ENCODE measurements around the gene COBLL1.
"Not testable (repeated sequence)": the region's sequence is repeated elsewhere in the genome, so short reads cannot be mapped to it uniquely, and the experiment has no call there.

COBLL1 gene

DNA sequence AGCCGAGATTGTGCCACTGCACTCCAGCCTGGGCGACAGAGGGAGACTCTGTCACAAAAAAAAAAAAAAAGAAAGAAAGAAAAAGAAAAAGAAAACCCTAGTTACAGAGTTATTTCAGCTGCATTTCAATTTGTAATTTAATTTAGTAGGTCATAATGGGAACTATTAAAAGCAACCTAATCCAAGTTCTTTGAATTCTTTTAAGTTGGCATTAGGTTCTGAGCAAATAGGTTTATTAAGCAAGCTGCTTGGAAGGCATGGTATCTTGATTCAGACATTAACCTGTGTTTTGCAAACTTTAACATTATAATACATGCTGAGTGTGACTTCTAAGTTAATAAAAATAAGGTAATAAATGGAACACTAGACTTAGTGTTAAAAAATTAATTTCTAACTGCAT lies 29.8 kb upstream of the COBLL1 start:
- H3K4me3 ChIP-seq (ENCODE audit: low read depth, low read length) = no peak overlapping the region
- TF ChIP-seq, protein P1, sequence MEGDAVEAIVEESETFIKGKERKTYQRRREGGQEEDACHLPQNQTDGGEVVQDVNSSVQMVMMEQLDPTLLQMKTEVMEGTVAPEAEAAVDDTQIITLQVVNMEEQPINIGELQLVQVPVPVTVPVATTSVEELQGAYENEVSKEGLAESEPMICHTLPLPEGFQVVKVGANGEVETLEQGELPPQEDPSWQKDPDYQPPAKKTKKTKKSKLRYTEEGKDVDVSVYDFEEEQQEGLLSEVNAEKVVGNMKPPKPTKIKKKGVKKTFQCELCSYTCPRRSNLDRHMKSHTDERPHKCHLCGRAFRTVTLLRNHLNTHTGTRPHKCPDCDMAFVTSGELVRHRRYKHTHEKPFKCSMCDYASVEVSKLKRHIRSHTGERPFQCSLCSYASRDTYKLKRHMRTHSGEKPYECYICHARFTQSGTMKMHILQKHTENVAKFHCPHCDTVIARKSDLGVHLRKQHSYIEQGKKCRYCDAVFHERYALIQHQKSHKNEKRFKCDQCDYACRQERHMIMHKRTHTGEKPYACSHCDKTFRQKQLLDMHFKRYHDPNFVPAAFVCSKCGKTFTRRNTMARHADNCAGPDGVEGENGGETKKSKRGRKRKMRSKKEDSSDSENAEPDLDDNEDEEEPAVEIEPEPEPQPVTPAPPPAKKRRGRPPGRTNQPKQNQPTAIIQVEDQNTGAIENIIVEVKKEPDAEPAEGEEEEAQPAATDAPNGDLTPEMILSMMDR (IDR thresholded peaks at IDR 0.05; ENCODE audit: low read depth, low read length) = no peak
- in situ Hi-C loops (cut with HindIII; ENCODE audit: low sequenced_read_pairs) = no loop called here
- no peak for DNase-seq (ENCODE audit: low read depth, low spot score)

DNA sequence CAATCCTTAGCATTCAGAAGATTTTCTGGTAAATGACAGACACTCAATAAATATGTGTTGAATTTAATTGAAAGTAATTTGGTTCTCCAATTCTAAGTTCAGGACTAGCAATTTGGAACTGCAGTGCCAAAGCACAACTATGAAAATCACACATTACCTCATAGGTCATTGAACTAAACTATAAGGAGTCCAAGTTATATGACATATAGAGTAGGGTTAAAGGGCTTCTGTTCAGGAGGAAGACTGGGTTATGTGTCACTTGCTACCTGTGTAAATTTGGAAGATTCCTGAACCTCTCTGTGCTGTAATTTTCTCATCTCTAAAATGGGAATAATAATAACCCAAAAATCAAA lies 27.8 kb upstream of the COBLL1 start:
- in situ Hi-C loops (cut with HindIII; ENCODE audit: low sequenced_read_pairs) = no loop called here

DNA sequence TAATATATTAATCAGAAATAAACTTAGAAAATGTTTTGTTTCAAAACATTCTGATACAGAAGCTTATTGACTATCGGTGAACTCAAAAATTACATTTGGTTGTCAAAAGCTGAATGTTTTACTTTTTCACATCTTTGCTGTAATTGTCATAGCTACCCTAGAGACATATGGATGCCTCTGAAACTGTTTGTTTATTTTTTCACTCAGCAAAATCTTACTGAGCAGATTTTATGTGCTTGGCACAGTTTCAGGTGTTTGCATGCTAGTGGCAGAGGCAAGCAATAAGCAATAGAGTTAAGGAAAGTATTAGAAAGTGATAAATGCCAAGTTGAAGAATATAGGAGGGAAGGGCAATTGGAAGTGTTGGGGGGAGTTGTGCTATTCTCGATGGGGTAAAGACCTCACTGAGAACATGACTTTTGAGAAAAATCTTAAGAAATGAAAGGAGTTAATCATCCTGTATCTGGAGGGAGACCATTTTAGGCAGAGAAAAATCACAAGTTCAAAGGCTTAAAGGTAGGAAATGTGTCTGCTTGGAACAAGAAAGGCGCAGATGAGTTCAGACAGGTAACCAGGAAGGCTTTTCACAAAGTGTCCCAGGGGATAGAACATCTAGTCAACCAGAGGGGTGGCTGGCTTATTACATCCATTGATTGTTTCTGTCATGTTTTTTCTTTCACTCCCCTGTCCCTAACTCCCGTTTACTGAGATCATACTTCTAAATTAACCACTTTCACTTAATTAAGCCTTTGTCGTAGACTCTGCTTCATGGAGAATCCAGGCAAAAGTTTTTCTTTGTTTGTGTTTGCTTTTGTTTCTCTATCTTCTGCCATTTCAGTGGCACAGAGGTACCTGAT lies 27.2 kb upstream of the COBLL1 start:
- in situ Hi-C loops (cut with HindIII; ENCODE audit: low sequenced_read_pairs) = no loop called here
- no peak overlapping the region for H3K4me3 ChIP-seq (ENCODE audit: low read depth, low read length)
- DNase-seq (ENCODE audit: low read depth, low spot score) = no peak
- TF ChIP-seq, protein P1 (IDR thresholded peaks at IDR 0.05; ENCODE audit: low read depth, low read length) = no peak

More for the DNA sequence above, 27.8 kb upstream of the COBLL1 start:
- DNase-seq (ENCODE audit: low read depth, low spot score) = no peak
- TF ChIP-seq, protein P1 (IDR thresholded peaks at IDR 0.05; ENCODE audit: low read depth, low read length) = no peak
- no peak overlapping the region for H3K4me3 ChIP-seq (ENCODE audit: low read depth, low read length)

DNA sequence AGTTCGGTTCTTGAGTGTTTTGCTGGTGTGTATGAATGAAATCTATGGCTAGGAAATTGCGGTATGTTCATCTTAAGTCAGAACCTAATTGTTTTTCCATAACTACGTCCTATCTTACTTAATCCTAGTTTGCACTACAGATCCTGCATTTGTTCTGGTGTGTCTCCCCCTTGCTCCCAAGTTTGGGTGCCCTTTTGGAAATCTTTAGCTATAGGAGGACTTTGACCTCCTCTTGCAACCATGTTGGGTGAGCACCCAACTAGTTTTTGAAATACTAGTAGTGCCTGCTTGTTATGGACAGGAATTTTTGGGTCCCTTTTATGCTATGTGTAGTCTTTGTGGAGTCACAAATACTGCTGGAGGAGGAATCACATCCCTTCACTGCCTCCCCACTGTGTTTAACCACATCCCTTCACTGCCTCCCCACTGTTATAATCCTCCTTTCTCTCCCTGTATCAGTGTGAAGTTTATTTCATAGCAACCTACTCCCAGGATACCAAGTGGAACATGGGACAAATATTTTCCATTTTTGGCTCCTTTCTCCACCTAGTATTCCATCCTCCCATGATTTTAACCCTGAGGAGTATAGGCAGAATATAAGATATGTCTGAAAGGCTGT lies 26.3 kb upstream of the COBLL1 start:
- no peak for DNase-seq (ENCODE audit: low read depth, low spot score)
- TF ChIP-seq, protein P1 (IDR thresholded peaks at IDR 0.05; ENCODE audit: low read depth, low read length) = no peak
- in situ Hi-C loops (cut with HindIII; ENCODE audit: low sequenced_read_pairs) = no loop called here
- no peak overlapping the region for H3K4me3 ChIP-seq (ENCODE audit: low read depth, low read length)

DNA sequence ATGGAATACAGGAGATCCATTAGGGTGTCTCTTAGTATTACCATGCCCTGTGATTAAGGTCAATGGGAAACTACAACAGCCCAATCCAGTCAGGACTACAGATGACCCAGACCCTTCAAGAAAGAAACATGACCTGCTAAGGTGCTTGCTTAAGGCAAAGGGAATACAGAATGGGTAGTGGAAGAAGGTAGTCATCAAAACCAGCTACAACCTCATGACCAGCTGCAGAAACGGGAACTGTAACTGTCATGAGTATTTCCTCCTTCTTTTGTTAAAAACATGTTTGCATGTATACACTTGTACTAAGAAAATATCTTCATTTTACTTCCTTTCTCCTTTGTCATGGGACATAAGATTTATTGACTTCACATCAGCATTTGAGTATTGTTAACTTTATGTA lies 24.8 kb upstream of the COBLL1 start:
- DNase-seq (ENCODE audit: low read depth, low spot score); in situ Hi-C loops (cut with HindIII; ENCODE audit: low sequenced_read_pairs); H3K4me3 ChIP-seq (ENCODE audit: low read depth, low read length): not testable (repeated sequence)

DNA sequence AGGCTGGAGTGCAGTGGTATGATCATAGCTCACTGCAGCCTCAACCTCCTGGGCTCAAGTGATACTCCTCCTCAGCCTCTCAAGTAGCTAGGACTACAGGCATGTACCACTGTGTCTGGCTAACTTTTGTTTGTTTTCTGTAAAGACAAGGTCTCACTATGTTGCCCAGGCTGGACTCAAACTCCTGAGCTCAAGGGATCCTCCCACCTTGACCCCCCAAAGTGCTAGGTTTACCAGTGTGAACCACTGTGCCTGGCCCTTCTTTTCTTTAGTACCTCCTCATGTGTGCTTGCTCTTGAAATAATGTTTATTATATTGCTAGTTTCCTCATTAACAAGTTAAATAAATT lies 19.0 kb upstream of the COBLL1 start:
- H3K4me3 ChIP-seq (ENCODE audit: low read depth, low read length) = no peak overlapping the region
- no peak for DNase-seq (ENCODE audit: low read depth, low spot score)
- in situ Hi-C loops (cut with HindIII; ENCODE audit: low sequenced_read_pairs) = no loop called here
- TF ChIP-seq, protein P1 (IDR thresholded peaks at IDR 0.05; ENCODE audit: low read depth, low read length) = no peak

DNA sequence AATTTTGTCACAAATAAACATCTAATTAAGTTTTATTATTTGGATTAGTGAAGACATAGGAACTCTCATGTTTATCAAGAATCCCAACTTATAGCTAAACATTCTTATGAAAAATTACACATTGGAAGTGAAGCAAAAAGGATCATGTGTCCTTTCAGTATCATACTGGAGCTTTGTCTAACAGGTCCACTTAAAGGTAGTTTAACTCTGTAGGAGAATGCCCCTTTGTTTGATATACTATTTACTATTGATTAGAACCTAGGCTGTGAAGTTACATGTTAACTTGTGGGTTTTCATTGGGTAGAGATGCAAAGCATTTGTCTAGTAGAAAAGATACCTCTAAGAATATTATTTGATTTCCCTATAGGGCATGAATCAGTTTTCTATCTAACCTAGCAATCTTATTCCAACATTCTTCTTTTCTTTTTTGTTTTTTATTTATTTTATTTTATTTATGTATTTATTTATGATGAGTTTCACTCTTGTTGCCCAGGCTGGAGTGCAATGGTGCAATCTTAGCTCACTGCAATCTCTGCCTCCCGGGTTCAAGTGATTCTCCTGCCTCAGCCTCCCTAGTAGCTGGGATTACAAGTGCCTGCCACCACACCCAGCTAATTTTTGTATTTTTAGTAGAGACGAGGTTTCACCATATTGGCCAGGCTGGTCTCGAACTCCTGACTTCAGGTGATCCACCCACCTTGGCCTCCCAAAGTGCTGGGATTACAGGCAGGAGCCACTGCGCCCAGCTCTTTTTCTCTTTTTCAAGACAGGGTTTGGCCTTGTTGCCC lies 18.5 kb upstream of the COBLL1 start:
- H3K4me3 ChIP-seq (ENCODE audit: low read depth, low read length); DNase-seq (ENCODE audit: low read depth, low spot score); in situ Hi-C loops (cut with HindIII; ENCODE audit: low sequenced_read_pairs): not testable (repeated sequence)
